K562 (cell line): ENCODE measurements around the gene S100A4. TPM values are rescaled to one million over a fixed set of nuclear protein-coding genes. Genes with fewer than 3 reads are reported as not detected.

ENCODE experiments used
- AFF4 ChIP-seq: sonication (generic); formaldehyde crosslinking; IDR thresholded peaks from 2 replicates; pipeline ENCODE4 v1.8.0; 2023; ENCODE audit warnings: mild to moderate bottlenecking, missing genetic modification reagents
- ARID3B ChIP-seq: fragments of 250-450 bp; sonication (Bioruptor Pico); IDR thresholded peaks from 2 replicates; pipeline ENCODE4 v1.4.0; 2020; ENCODE audit warnings: borderline replicate concordance
- CBX8 ChIP-seq: fragments of 200-600 bp; sonication (generic); IDR thresholded peaks from 2 replicates; pipeline ENCODE4 v1.6.1; 2012; ENCODE audit warnings: borderline replicate concordance, mixed run types, low read depth, mild to moderate bottlenecking, moderate library complexity, mixed read lengths, low read length, control low read depth, inconsistent platforms; ENCODE audit not compliant: poor library complexity, severe bottlenecking; ENCODE audit errors: extremely low read depth
- EHMT2 ChIP-seq: fragments of 450-650 bp; IDR thresholded peaks from 2 replicates; pipeline ENCODE4 v1.6.1; 2018; ENCODE audit warnings: antibody characterized with exemption
- ELF4 ChIP-seq: fragments of 450-650 bp; formaldehyde crosslinking; IDR thresholded peaks from 2 replicates; pipeline ENCODE4 v1.4.0; 2022; ENCODE audit warnings: missing genetic modification characterization
- ILK ChIP-seq: fragments of 450-650 bp; IDR thresholded peaks from 2 replicates; pipeline ENCODE4 v1.6.1; 2016; ENCODE audit warnings: missing genetic modification characterization, low read depth, mild to moderate bottlenecking, missing compliant biosample characterization, moderate library complexity, borderline replicate concordance
- MED1 ChIP-seq: sonication (generic); formaldehyde crosslinking; IDR thresholded peaks from 2 replicates; pipeline ENCODE4 v1.8.1; 2023; ENCODE audit warnings: missing genetic modification reagents, borderline replicate concordance
- MEIS2 ChIP-seq: fragments of 450-650 bp; IDR thresholded peaks from 2 replicates; pipeline ENCODE4 v1.6.1; 2014; ENCODE audit warnings: mild to moderate bottlenecking; ENCODE audit not compliant: partially characterized antibody
- RBBP5 ChIP-seq: fragments of 200-600 bp; sonication (generic); IDR thresholded peaks from 2 replicates; pipeline ENCODE4 v1.6.1; 2012; ENCODE audit warnings: borderline replicate concordance, mild to moderate bottlenecking, low read length, control low read depth, inconsistent platforms; ENCODE audit not compliant: insufficient read depth, poor library complexity, severe bottlenecking
- RBM25 ChIP-seq: fragments of 200-400 bp; formaldehyde crosslinking; IDR thresholded peaks from 2 replicates; pipeline ENCODE4 v1.6.1; 2018; ENCODE audit warnings: low read length, low read depth, moderate library complexity; ENCODE audit not compliant: severe bottlenecking
- ZBTB7A ChIP-seq: IDR thresholded peaks from 2 replicates; pipeline ENCODE4 v1.6.1; 2011; ENCODE audit warnings: low read depth, mild to moderate bottlenecking, low read length, moderate library complexity, borderline replicate concordance; ENCODE audit not compliant: control insufficient read depth
- ZNF134 ChIP-seq: fragments of 250-450 bp; sonication (Bioruptor Pico); conservative IDR thresholded peaks from 2 replicates; pipeline ENCODE4 v1.4.0; 2020
- polyA plus RNA-seq, 8 experiments: library from polyadenylated mRNA; depleted of rRNA in 4 of 8; stranded (reverse) in 5 of 8; unstranded in 3 of 8; fragments of >200 nt; fragmentation: Nextera tagmentation in 2 of 8; fragmentation: Illumina TruSeq in 1 of 8; extraction: Ambion mirVana in 2 of 8; extraction: Trizol in 1 of 8; gene quantifications; 2 replicates each; pipeline versions ENCODE4 v1.2.1 to v1.2.3, GENCODE V29; 2011 to 2014; ENCODE audit warnings: inconsistent platforms in 1 of 8, missing spikeins in 1 of 8
- total RNA-seq, 7 experiments: library from RNA; depleted of rRNA in 6 of 7; stranded (reverse); fragments of >200 nt in 6 of 7; fragmentation: Illumina TruSeq in 2 of 7; extraction: Trizol in 2 of 7; gene quantifications; 2 replicates each; pipeline versions ENCODE4 v1.2.1 to v1.2.3, GENCODE V29; 2011 to 2021; ENCODE audit warnings: low replicate concordance in 1 of 7
- TF ChIP-seq, protein P1 (sequence below): sonication (generic); formaldehyde crosslinking; IDR thresholded peaks from 2 replicates; pipeline ENCODE4 v1.8.0; 2022; ENCODE audit warnings: mild to moderate bottlenecking, missing genetic modification reagents, borderline replicate concordance
- TF ChIP-seq, protein P2 (sequence below): fragments of 250-450 bp; sonication (Bioruptor Pico); IDR thresholded peaks from 2 replicates; pipeline ENCODE4 v1.5.0; 2020; ENCODE audit warnings: mild to moderate bottlenecking, borderline replicate concordance

S100A4 gene
- total and polyA plus RNA-seq, 9 of the 15 experiments (the other 6 are each of a cell fraction or from before 2014, with no cell fraction given), result 3.7 to 20.1 (median 11.2) TPM

DNA sequence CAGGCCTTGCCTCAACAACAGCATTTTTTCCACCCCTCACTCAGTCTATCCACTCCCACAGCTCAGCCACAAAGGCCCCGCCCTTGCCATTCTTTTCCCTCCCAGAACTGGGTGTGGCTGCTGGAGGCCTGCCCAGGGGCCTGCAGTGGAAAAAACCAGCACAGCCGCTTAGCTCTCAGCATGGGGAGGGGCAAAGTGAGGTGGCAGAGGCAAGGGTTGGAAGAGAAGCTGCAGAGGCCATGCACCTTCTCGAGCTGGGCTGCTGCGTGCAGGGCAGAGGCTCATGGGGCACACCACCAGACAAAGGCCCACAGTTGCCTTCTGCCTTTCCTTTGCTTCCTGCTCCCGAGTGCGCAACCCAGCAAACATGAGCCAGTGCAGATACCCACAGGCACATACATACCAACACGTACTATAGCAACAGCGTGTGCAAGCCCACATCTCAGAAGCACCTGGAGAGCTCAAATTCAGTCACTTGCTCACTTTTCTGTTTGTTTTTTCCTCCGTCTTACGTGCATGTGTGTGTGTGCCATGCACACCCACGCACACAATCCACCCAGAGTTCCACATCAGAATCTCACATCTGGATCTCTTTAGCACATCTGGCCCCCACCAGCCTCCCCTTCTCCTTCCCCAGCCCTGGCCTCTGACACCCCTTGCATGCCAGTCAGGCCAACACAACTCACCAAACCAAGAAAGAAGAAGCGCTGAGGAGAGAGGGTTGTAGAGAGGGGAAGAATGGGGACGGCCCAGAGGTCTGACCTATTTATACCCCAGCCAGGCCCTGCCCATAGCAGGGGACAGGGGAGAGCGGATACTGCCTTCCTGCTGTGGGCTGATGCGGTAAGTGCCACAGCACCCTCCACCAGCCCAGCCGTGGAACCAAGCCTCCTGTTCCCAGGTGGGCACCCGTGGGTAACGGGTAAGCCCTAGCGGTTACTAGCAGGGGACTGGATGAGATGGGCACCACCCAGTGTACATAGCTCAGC lies at the start of gene S100A4 (continued):
- TF ChIP-seq, protein P1, sequence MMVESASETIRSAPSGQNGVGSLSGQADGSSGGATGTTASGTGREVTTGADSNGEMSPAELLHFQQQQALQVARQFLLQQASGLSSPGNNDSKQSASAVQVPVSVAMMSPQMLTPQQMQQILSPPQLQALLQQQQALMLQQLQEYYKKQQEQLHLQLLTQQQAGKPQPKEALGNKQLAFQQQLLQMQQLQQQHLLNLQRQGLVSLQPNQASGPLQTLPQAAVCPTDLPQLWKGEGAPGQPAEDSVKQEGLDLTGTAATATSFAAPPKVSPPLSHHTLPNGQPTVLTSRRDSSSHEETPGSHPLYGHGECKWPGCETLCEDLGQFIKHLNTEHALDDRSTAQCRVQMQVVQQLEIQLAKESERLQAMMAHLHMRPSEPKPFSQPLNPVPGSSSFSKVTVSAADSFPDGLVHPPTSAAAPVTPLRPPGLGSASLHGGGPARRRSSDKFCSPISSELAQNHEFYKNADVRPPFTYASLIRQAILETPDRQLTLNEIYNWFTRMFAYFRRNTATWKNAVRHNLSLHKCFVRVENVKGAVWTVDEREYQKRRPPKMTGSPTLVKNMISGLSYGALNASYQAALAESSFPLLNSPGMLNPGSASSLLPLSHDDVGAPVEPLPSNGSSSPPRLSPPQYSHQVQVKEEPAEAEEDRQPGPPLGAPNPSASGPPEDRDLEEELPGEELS (CRISPR knock-in tag), result no peak
- TF ChIP-seq AFF4 (CRISPR knock-in tag), result no peak
- TF ChIP-seq CBX8, result no peak
- TF ChIP-seq ZNF134 (CRISPR knock-in tag), result no peak
- no peak for TF ChIP-seq EHMT2
- TF ChIP-seq ILK, result no peak
- TF ChIP-seq, protein P2, sequence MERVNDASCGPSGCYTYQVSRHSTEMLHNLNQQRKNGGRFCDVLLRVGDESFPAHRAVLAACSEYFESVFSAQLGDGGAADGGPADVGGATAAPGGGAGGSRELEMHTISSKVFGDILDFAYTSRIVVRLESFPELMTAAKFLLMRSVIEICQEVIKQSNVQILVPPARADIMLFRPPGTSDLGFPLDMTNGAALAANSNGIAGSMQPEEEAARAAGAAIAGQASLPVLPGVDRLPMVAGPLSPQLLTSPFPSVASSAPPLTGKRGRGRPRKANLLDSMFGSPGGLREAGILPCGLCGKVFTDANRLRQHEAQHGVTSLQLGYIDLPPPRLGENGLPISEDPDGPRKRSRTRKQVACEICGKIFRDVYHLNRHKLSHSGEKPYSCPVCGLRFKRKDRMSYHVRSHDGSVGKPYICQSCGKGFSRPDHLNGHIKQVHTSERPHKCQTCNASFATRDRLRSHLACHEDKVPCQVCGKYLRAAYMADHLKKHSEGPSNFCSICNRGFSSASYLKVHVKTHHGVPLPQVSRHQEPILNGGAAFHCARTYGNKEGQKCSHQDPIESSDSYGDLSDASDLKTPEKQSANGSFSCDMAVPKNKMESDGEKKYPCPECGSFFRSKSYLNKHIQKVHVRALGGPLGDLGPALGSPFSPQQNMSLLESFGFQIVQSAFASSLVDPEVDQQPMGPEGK (CRISPR knock-in tag), result no peak
- no peak for TF ChIP-seq MED1 (CRISPR knock-in tag)
- no peak for TF ChIP-seq RBM25
- TF ChIP-seq ELF4 (CRISPR knock-in tag), result no peak
- no peak for TF ChIP-seq ARID3B
- no peak for TF ChIP-seq RBBP5
- TF ChIP-seq MEIS2, result no peak
- peak; percentile 64; the same call in 1 of the 2 replicates for TF ChIP-seq ZBTB7A
